ENCODE results near the gene AKR1C8. TPM values are rescaled to one million over a fixed set of nuclear protein-coding genes. Genes with fewer than 3 reads are reported as not detected.

The AKR1C8 gene
- total and polyA plus RNA-seq, 2 donors (not counting 3 experiments of a cell fraction or from before 2014, with no cell fraction given): not detected

DNA sequence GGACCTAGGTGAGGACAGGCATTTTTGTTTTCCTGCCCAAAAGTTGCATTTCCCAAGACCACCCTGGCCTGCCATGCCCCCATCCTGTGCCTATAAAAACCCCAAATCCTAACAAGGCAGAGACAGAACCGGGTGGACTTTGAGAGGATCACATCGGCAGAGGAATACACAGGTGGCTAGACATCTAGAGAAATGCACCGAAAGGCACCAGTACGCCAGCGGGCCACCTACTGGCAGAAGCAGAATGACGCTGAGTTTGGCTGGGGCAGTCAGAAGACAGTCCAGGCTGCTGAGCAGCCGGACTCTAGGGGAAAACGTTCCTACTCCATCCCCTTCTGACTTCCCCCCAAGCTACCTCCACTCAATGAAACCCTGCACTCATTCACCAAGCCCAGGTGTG, 14.4 kb upstream of the AKR1C8 start:
- H3K4me2 ChIP-seq (ENCODE audit: insufficient read depth, low read length): no peak overlapping the region
- no peak overlapping the region for H3K27ac ChIP-seq (ENCODE audit: insufficient read depth, low read depth, low read length)
- H2AFZ ChIP-seq (ENCODE audit: low read depth, low read length): no peak overlapping the region
- no TSS peak for BruUV-seq (replicated peaks)
- no peaks in the 10 kb centered on the region for H3K79me2 ChIP-seq (ENCODE audit: control insufficient read depth, insufficient read depth, low read length)
- no peaks in the 10 kb centered on the region for H3K36me3 ChIP-seq (ENCODE audit: control insufficient read depth in 2 of 2, extremely low read depth in 1 of 2, insufficient read depth in 2 of 2, low read length in 2 of 2)
- no peaks in the 10 kb centered on the region for H3K9me1 ChIP-seq (replicated peaks; ENCODE audit: control insufficient read depth, extremely low read depth, insufficient read depth, low read length)
- no peak overlapping the region for H3K4me3 ChIP-seq (replicated peaks in 1 of 3; ENCODE audit: insufficient read depth in 1 of 3, low read depth in 1 of 3, low read length in 3 of 3)
- dilution Hi-C loops (cut with MboI; ENCODE audit: extremely low pct_ligation_motif_present, low sequenced_read_pairs) (no loop called here), intact Hi-C loops (cut with micrococcal nuclease) (no loop called here)
- no peaks in the 10 kb centered on the region for H3K9me3 ChIP-seq (replicated peaks; ENCODE audit: control insufficient read depth, insufficient read depth, low read length)
- no peaks in the 10 kb centered on the region for H3K4me1 ChIP-seq (ENCODE audit: control insufficient read depth, extremely low read depth, insufficient read depth, low read length)
- H3K9ac ChIP-seq (replicated peaks; ENCODE audit: extremely low read depth, insufficient read depth, low read length): no peak overlapping the region
- DNase-seq (ENCODE audit: low read depth, low spot score) (no peak), FAIRE-seq (no peak)
- ChIA-PET CTCF (no interaction called here), POLR2A (no interaction called here)
- TF ChIP-seq POLR2A (IDR thresholded peaks at IDR 0.05; ENCODE audit: low read depth, low read length) (no peak), FOS (IDR thresholded peaks at IDR 0.05; ENCODE audit: borderline replicate concordance, insufficient read depth, low read length) (no peak)
- TF ChIP-seq, protein P1, sequence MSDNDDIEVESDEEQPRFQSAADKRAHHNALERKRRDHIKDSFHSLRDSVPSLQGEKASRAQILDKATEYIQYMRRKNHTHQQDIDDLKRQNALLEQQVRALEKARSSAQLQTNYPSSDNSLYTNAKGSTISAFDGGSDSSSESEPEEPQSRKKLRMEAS (IDR thresholded peaks at IDR 0.05; ENCODE audit: insufficient read depth, insufficient read length): no peak
- TF ChIP-seq, protein P2, sequence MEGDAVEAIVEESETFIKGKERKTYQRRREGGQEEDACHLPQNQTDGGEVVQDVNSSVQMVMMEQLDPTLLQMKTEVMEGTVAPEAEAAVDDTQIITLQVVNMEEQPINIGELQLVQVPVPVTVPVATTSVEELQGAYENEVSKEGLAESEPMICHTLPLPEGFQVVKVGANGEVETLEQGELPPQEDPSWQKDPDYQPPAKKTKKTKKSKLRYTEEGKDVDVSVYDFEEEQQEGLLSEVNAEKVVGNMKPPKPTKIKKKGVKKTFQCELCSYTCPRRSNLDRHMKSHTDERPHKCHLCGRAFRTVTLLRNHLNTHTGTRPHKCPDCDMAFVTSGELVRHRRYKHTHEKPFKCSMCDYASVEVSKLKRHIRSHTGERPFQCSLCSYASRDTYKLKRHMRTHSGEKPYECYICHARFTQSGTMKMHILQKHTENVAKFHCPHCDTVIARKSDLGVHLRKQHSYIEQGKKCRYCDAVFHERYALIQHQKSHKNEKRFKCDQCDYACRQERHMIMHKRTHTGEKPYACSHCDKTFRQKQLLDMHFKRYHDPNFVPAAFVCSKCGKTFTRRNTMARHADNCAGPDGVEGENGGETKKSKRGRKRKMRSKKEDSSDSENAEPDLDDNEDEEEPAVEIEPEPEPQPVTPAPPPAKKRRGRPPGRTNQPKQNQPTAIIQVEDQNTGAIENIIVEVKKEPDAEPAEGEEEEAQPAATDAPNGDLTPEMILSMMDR (IDR thresholded peaks at IDR 0.05; ENCODE audit: extremely low read depth in 1 of 2, insufficient read depth in 1 of 2, low read depth in 1 of 2, low read length in 2 of 2): no peak
- H4K20me1 ChIP-seq (replicated peaks; ENCODE audit: control insufficient read depth, extremely low read depth, insufficient read depth, low read length): no peaks in the 10 kb centered on the region
- no peaks in the 10 kb centered on the region for H3K27me3 ChIP-seq (ENCODE audit: control insufficient read depth in 2 of 2, insufficient read depth in 2 of 2, low read length in 2 of 2)

DNA sequence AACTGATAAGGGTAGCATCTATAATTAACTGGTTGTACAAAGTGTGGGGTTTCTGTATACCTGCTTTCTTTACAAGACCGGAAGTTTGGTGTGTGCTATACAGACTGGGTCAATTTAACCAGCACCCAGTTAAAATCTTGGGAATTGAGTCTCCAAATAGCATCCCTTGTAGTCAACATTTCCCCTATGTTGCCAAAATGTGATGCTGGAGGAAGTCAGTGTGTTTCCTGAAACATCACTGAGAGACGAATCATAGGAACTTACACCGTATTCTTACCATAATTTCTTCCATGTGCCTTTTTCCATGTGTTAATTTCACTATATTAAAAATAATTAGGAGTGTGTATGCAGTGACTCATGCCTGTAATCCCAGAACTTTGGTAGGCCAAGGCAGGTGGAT, 13.4 kb upstream of the AKR1C8 start:
- Histone ChIP-seq H3K9me3 (replicated peaks; ENCODE audit: control insufficient read depth, insufficient read depth, low read length) (no peaks in the 10 kb centered on the region), H3K27ac (ENCODE audit: insufficient read depth, low read depth, low read length) (no peak overlapping the region), H3K27me3 (ENCODE audit: control insufficient read depth in 2 of 2, insufficient read depth in 2 of 2, low read length in 2 of 2) (no peaks in the 10 kb centered on the region), H4K20me1 (replicated peaks; ENCODE audit: control insufficient read depth, extremely low read depth, insufficient read depth, low read length) (no peaks in the 10 kb centered on the region), H3K9me1 (replicated peaks; ENCODE audit: control insufficient read depth, extremely low read depth, insufficient read depth, low read length) (no peaks in the 10 kb centered on the region), H3K9ac (replicated peaks; ENCODE audit: extremely low read depth, insufficient read depth, low read length) (no peak overlapping the region), H3K4me1 (ENCODE audit: control insufficient read depth, extremely low read depth, insufficient read depth, low read length) (no peaks in the 10 kb centered on the region), H3K4me2 (ENCODE audit: insufficient read depth, low read length) (no peak overlapping the region), H2AFZ (ENCODE audit: low read depth, low read length) (no peak overlapping the region), H3K4me3 (replicated peaks in 1 of 3; ENCODE audit: insufficient read depth in 1 of 3, low read depth in 1 of 3, low read length in 3 of 3) (no peak overlapping the region), H3K79me2 (ENCODE audit: control insufficient read depth, insufficient read depth, low read length) (no peaks in the 10 kb centered on the region), H3K36me3 (ENCODE audit: control insufficient read depth in 2 of 2, extremely low read depth in 1 of 2, insufficient read depth in 2 of 2, low read length in 2 of 2) (no peaks in the 10 kb centered on the region)
- TF ChIP-seq GATA2 (IDR thresholded peaks at IDR 0.05; ENCODE audit: insufficient read depth, insufficient read length, low read depth, low read length): no peak
- POLR2A ChIA-PET: no interaction called here
- FAIRE-seq (no peak), DNase-seq (ENCODE audit: low read depth, low spot score) (no peak)
- no TSS peak for BruUV-seq (replicated peaks)
- dilution Hi-C loops (cut with MboI; ENCODE audit: extremely low pct_ligation_motif_present, low sequenced_read_pairs) (no loop called here), intact Hi-C loops (cut with micrococcal nuclease) (no loop called here)
- CTCF ChIA-PET: no interaction called here
